ENCODE measurements around the gene DIP2C.

Gene DIP2C

DNA sequence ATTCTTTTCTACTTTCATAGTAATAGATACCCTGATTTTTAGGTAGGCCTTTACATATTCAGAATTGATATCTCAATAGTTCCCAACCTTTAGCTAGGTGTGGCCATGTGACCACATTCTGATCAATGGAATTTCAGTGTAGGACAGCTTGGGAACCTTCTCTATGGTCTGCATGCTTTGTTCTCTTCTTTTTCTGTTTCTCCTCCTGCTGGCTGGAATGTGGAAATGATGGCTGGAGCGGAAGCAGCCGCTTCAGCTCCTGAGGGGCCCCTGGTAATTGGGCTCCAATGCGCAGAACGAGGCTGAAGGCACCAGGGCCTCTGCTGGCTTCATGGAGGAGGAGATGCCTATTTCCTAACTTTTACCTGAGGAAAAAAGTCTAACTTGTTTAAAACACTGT is 401.7 kb downstream of the DIP2C start:
- no peak overlapping the region for H3K4me2 ChIP-seq (ENCODE audit: insufficient read depth, low read length)
- no peak overlapping the region for H3K9ac ChIP-seq (ENCODE audit: low read depth, low read length)
- H3K27me3 ChIP-seq (ENCODE audit: insufficient read depth, low read length, poor library complexity): no peaks in the 10 kb centered on the region
- H3K4me3 ChIP-seq (ENCODE audit: low read depth in 1 of 2, low read length in 2 of 2): no peak overlapping the region
- no peaks in the 10 kb centered on the region for H3K4me1 ChIP-seq (ENCODE audit: insufficient read depth, low read length)
- TF ChIP-seq EZH2 (IDR thresholded peaks at IDR 0.05; ENCODE audit: borderline replicate concordance, low read depth, low read length, severe bottlenecking): no peak
- TF ChIP-seq, protein P1, sequence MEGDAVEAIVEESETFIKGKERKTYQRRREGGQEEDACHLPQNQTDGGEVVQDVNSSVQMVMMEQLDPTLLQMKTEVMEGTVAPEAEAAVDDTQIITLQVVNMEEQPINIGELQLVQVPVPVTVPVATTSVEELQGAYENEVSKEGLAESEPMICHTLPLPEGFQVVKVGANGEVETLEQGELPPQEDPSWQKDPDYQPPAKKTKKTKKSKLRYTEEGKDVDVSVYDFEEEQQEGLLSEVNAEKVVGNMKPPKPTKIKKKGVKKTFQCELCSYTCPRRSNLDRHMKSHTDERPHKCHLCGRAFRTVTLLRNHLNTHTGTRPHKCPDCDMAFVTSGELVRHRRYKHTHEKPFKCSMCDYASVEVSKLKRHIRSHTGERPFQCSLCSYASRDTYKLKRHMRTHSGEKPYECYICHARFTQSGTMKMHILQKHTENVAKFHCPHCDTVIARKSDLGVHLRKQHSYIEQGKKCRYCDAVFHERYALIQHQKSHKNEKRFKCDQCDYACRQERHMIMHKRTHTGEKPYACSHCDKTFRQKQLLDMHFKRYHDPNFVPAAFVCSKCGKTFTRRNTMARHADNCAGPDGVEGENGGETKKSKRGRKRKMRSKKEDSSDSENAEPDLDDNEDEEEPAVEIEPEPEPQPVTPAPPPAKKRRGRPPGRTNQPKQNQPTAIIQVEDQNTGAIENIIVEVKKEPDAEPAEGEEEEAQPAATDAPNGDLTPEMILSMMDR (IDR thresholded peaks at IDR 0.05; ENCODE audit: borderline replicate concordance, extremely low read depth, low read length, poor library complexity, severe bottlenecking): no peak
- no peaks in the 10 kb centered on the region for H3K9me3 ChIP-seq (ENCODE audit: insufficient read depth, low read length, severe bottlenecking)
- H4K20me1 ChIP-seq (ENCODE audit: insufficient read depth, low read length): no peaks in the 10 kb centered on the region
- DNase-seq: no peak
- H3K79me2 ChIP-seq (ENCODE audit: insufficient read depth, low read length): no peaks in the 10 kb centered on the region
- H2AFZ ChIP-seq (ENCODE audit: low read depth, low read length): no peak overlapping the region
- H3K27ac ChIP-seq (ENCODE audit: low read length): no peak overlapping the region
- no peak for ATAC-seq (ENCODE audit: insufficient read depth, low read depth)
- H3K36me3 ChIP-seq (ENCODE audit: insufficient read depth, low read length): no peaks in the 10 kb centered on the region

DNA sequence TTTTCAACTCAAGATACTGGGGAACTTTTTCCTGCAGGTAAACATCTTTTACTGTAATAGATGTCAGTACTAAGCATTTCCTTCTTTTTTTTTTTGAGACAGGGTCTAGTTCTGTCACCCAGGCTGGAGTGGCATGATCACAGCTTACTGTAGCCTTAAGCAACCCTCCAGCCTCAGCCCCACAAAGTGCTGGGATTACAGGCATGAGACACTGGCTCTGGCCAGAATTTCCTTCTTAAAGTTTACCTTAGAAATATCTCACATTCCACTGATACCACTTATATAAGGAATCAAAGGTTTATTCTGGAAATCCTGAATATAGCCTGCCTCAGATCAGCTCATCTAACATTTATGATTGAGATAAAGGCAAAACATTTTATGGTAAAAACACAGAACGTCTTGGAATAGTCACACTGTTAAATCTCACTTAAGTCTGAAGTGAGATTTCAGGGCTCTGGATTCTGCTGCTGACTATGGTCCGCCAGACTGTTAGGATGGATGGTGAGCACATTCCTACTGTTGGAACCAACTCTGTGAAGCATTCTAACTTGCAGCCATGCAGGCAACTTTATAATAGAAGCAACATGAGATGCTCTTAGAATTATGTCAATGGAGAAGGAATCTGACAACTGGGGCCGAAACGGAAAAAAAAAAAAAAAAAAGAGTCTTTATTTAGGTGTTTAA is 402.3 kb downstream of the DIP2C start:
- H4K20me1 ChIP-seq (ENCODE audit: insufficient read depth, low read length): no peaks in the 10 kb centered on the region
- H3K9ac ChIP-seq (ENCODE audit: low read depth, low read length): no peak overlapping the region
- ATAC-seq (ENCODE audit: insufficient read depth, low read depth): no peak
- H3K4me3 ChIP-seq (ENCODE audit: low read depth in 1 of 2, low read length in 2 of 2): no peak overlapping the region
- no peaks in the 10 kb centered on the region for H3K79me2 ChIP-seq (ENCODE audit: insufficient read depth, low read length)
- H2AFZ ChIP-seq (ENCODE audit: low read depth, low read length): no peak overlapping the region
- H3K36me3 ChIP-seq (ENCODE audit: insufficient read depth, low read length): no peaks in the 10 kb centered on the region
- no peak overlapping the region for H3K27ac ChIP-seq (ENCODE audit: low read length)
- H3K27me3 ChIP-seq (ENCODE audit: insufficient read depth, low read length, poor library complexity): no peaks in the 10 kb centered on the region
- no peaks in the 10 kb centered on the region for H3K9me3 ChIP-seq (ENCODE audit: insufficient read depth, low read length, severe bottlenecking)
- no peak overlapping the region for H3K4me2 ChIP-seq (ENCODE audit: insufficient read depth, low read length)
- no peaks in the 10 kb centered on the region for H3K4me1 ChIP-seq (ENCODE audit: insufficient read depth, low read length)
- no peak for DNase-seq
- TF ChIP-seq, protein P1 (IDR thresholded peaks at IDR 0.05; ENCODE audit: borderline replicate concordance, extremely low read depth, low read length, poor library complexity, severe bottlenecking): no peak
- TF ChIP-seq EZH2 (IDR thresholded peaks at IDR 0.05; ENCODE audit: borderline replicate concordance, low read depth, low read length, severe bottlenecking): no peak

DNA sequence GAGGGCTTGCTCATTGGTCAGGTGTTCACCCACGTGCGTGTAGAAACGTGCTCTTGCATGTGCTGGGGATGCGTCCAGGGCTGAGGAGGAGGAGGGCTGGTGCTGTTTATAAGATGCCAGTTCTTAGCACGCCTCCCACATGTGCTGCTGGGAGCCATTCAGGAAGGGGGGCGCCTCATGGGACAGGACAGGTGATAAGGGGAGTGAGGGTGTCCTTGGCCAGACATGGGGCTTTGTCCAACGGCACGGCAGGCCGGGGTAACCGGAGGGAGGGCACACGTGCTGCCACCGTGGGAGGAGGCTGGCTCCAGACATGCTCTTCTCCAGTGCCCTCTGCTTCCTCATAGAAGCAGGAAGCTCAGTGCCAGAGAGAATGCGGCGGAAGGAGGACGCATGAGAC is 404.3 kb downstream of the DIP2C start:
- Histone ChIP-seq H3K9me3 (ENCODE audit: insufficient read depth, low read length, severe bottlenecking) (no peaks in the 10 kb centered on the region), H3K9ac (ENCODE audit: low read depth, low read length) (no peak overlapping the region), H3K27ac (ENCODE audit: low read length) (no peak overlapping the region), H3K4me3 (ENCODE audit: low read depth in 1 of 2, low read length in 2 of 2) (no peak overlapping the region), H4K20me1 (ENCODE audit: insufficient read depth, low read length) (no peaks in the 10 kb centered on the region), H2AFZ (ENCODE audit: low read depth, low read length) (no peak overlapping the region), H3K36me3 (ENCODE audit: insufficient read depth, low read length) (no peaks in the 10 kb centered on the region), H3K79me2 (ENCODE audit: insufficient read depth, low read length) (no peaks in the 10 kb centered on the region), H3K4me1 (ENCODE audit: insufficient read depth, low read length) (no peaks in the 10 kb centered on the region), H3K27me3 (ENCODE audit: insufficient read depth, low read length, poor library complexity) (no peaks in the 10 kb centered on the region), H3K4me2 (ENCODE audit: insufficient read depth, low read length) (no peak overlapping the region)
- TF ChIP-seq, protein P1 (IDR thresholded peaks at IDR 0.05; ENCODE audit: borderline replicate concordance, extremely low read depth, low read length, poor library complexity, severe bottlenecking): no peak
- TF ChIP-seq EZH2 (IDR thresholded peaks at IDR 0.05; ENCODE audit: borderline replicate concordance, low read depth, low read length, severe bottlenecking): no peak
- ATAC-seq (ENCODE audit: insufficient read depth, low read depth): no peak
- no peak for DNase-seq

Measured in DND-41 (cell line).